Fibroblast of lung (primary cell): Measurements from ENCODE around the gene ADAMTS17.

Experiments
- CTCF ChIP-seq, 2 donors: IDR thresholded peaks in 1 of 2; conservative IDR thresholded peaks in 1 of 2; 1 replicate in 1 of 2; 2 replicates in 1 of 2; pipeline ENCODE4 v1.5.1; 2011 to 2012; ENCODE audit warnings: low read length in 2 of 2, control low read depth in 1 of 2, inconsistent platforms in 1 of 2, low read depth in 1 of 2, mild to moderate bottlenecking in 1 of 2
- EZH2 ChIP-seq: IDR thresholded peaks from 2 replicates; pipeline ENCODE4 v1.5.1; 2012; ENCODE audit warnings: low read length, control low read depth, mild to moderate bottlenecking; ENCODE audit errors: missing control alignments

GRCh38 chr15:99976000-99976399 is 365.8 kb downstream of the ADAMTS17 start:
- TF ChIP-seq CTCF (conservative IDR thresholded peaks at IDR 0.05 in 1 of 2, IDR thresholded peaks at IDR 0.05 in 1 of 2; ENCODE audit: low read depth in 1 of 2, low read length in 2 of 2) (no peak), EZH2 (no peak)
